Activated T-cell treated with anti-CD3 and anti-CD28 coated beads, Interleukin-2, amount 50 U/mL, for 24 hours (primary cell): ENCODE measurements around the gene SNX3.

Experiments used
- DNase-seq: peaks from one replicate; pipeline ENCODE4 v3.0.0-alpha.2; 2020
- H3K27ac Mint-ChIP-seq: 2 replicates; pipeline ENCODE4 v1.8.0; 2020; ENCODE audit warnings: mild to moderate bottlenecking, mixed read lengths
- H3K27me3 Mint-ChIP-seq: 2 replicates; pipeline ENCODE4 v1.8.0; 2020; ENCODE audit warnings: mixed read lengths
- H3K36me3 Mint-ChIP-seq: 2 replicates; pipeline ENCODE4 v1.8.0; 2020; ENCODE audit warnings: low read depth, mixed read lengths
- H3K4me1 Mint-ChIP-seq: 2 replicates; pipeline ENCODE4 v1.8.0; 2020; ENCODE audit warnings: low read depth, mixed read lengths
- H3K4me3 Mint-ChIP-seq: 2 replicates; pipeline ENCODE4 v1.8.0; 2020; ENCODE audit warnings: mild to moderate bottlenecking, moderate library complexity, mixed read lengths
- H3K9me3 Mint-ChIP-seq: 2 replicates; pipeline ENCODE4 v1.8.0; 2020; ENCODE audit warnings: mixed read lengths

The SNX3 gene

DNA sequence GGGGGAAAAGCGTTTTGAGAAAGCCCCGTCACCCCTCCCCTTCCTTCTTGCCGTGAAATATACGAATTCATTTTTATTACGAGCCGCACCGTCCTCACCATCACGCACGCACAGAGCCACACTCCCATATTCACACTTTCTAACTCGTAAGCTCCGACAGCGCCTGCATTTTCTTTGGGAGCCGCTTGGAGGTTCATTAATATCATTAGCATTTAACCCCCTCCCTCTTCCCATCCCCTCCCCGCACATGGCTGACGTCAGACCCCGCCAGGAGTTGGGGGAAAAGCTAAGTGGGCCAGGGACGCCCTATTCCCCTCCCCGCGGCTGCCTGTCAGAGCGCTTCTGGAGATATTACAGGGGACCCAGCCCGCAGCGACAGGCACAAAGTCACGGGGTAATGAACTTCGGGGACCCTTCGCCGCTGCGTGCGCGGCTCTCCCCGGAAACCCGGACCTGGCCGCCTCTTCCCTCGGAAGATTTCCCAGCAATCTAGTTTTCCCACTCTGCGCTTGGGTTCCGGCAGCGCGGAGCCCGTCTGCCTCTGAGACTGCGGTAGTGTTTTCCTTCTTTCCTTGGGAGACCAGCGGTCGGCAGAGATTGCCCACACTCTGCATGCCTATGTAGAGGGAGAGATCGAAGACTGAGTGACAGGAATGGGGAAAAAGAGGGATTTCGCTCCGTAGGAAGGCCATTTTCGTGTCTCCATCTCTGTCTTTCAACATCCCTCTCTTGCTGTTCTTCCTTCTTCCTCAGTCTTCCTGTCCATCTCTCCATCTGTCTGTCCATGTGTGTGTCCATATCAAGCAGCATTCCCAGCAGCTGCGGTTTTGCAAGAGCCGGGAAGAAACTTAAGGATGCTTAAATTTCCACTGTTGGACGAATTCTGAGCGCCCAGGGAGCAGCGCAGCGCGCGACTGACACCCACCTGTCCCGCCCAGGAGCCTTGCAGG, 94.9 kb downstream of the SNX3 start, which contains the start of gene NR2E1:
NR2E1 (plus strand) TSS at position 309 of the 950 bp plus-strand sequence. CDS start 744 bp downstream, outside the sequence.
- H3K27me3 Mint-ChIP-seq: peaks cover 97% of the 10 kb centered on the region
- peak within 1 kb of the TSS; percentile 34 for H3K4me3 Mint-ChIP-seq
- H3K36me3 Mint-ChIP-seq: no peaks in the 10 kb centered on the region
- H3K4me1 Mint-ChIP-seq: peaks cover 47% of the 10 kb centered on the region
- peak; percentile 40 for DNase-seq
- H3K9me3 Mint-ChIP-seq: no peaks in the 10 kb centered on the region
- peak within 1 kb of the TSS; percentile 83 for H3K27ac Mint-ChIP-seq

GRCh38 chr6:108164815-108165706, 95.8 kb downstream of the SNX3 start:
- H3K36me3 Mint-ChIP-seq: no peaks in the 10 kb centered on the region
- peak; percentile 35 for DNase-seq
- peaks cover 97% of the 10 kb centered on the region for H3K27me3 Mint-ChIP-seq
- no peaks in the 10 kb centered on the region for H3K9me3 Mint-ChIP-seq
- H3K4me1 Mint-ChIP-seq: peaks cover 45% of the 10 kb centered on the region
- peak overlapping the region; percentile 34 for H3K4me3 Mint-ChIP-seq
- peak overlapping the region; percentile 83 for H3K27ac Mint-ChIP-seq

GRCh38 chr6:108164543-108164814, 96.4 kb downstream of the SNX3 start:
- no peak for DNase-seq
- peaks cover 97% of the 10 kb centered on the region for H3K27me3 Mint-ChIP-seq
- peaks cover 45% of the 10 kb centered on the region for H3K4me1 Mint-ChIP-seq
- H3K9me3 Mint-ChIP-seq: no peaks in the 10 kb centered on the region
- no peaks in the 10 kb centered on the region for H3K36me3 Mint-ChIP-seq
- no peak overlapping the region for H3K4me3 Mint-ChIP-seq
- H3K27ac Mint-ChIP-seq: no peak overlapping the region

DNA sequence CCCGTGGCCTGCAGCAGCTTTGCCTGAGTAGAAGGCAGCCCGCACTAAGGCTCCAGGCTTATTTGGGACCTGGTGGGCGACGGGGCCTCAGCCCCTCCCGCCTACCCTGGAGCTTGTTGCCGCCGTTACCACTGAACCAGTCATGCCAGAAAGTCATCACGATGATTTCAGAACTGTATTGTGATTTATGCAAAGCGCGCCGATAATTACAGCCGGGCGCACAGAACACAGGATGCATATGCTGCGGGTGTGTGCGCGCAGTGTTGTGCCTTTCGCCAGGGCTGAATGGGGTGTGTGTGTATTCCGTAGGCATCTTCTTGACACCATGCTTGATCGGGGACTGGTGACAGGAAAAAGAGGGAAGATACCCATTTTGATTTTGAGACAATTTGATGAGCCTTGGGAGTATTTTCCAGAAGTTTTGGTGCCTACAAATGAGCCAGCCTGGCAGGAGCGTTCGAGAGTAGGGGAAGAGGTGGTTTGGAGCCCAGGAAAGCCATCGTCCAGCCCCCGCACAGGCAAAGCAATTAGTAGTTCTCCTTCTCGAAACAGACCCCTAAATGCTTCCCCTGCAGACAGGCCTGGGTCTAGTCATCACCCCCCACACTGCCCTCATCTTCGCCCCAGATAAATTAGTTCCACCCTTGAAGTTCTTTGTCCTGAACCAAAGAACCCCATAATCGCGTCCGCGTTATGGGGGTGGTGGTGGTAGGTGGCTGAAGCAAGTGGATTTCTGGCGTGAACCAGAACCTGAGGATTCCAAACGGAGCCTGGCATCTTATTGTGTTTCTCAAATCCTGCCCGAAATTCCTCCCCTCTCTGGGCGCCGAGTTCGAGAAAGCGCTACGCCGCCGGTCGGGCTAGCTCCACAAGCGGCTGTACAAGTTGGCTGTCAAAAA, 96.9 kb downstream of the SNX3 start:
- no peaks in the 10 kb centered on the region for H3K9me3 Mint-ChIP-seq
- peaks cover 40% of the 10 kb centered on the region for H3K4me1 Mint-ChIP-seq
- H3K27ac Mint-ChIP-seq: no peak overlapping the region

GRCh38 chr6:108163267-108163643, 97.6 kb downstream of the SNX3 start:
- Mint-ChIP-seq H3K4me3 (no peak overlapping the region), H3K36me3 (no peaks in the 10 kb centered on the region), H3K27me3 (peaks cover 97% of the 10 kb centered on the region), H3K4me1 (peaks cover 41% of the 10 kb centered on the region), H3K9me3 (no peaks in the 10 kb centered on the region), H3K27ac (no peak overlapping the region)
- DNase-seq: no peak

More for the DNA sequence above, 96.9 kb downstream of the SNX3 start:
- H3K4me3 Mint-ChIP-seq: no peak overlapping the region
- no peaks in the 10 kb centered on the region for H3K36me3 Mint-ChIP-seq
- H3K27me3 Mint-ChIP-seq: peaks cover 97% of the 10 kb centered on the region
- no peak for DNase-seq

- Mint-ChIP-seq H3K27me3 (peaks cover 94% of the 10 kb centered on the region), H3K4me1 (peaks cover 36% of the 10 kb centered on the region), H3K4me3 (no peak overlapping the region), H3K36me3 (no peaks in the 10 kb centered on the region), H3K9me3 (no peaks in the 10 kb centered on the region), H3K27ac (no peak overlapping the region)
- no peak for DNase-seq
Measured at GRCh38 chr6:108161724-108162282, 99.0 kb downstream of the SNX3 start.
